Heart right ventricle (tissue), 16 donors: Measurements from ENCODE around the gene SRMS. TPM values are rescaled to one million over a fixed set of nuclear protein-coding genes. Genes with fewer than 3 reads are reported as not detected.
"Not testable (repeated sequence)": the region's sequence is repeated elsewhere in the genome, so short reads cannot be mapped to it uniquely, and the experiment has no call there.

Experiments
- ATAC-seq, 8 donors: fragments of 200-7000 bp; cut with Tn5 transposase; one replicate each; pipeline ENCODE4 v1.9.1; 2020; ENCODE audit warnings: mild to moderate bottlenecking in 8 of 8, moderate library complexity in 8 of 8, moderate number of reproducible peaks in 1 of 8
- DNase-seq, 2 donors: peaks; one replicate each; pipeline ENCODE4 v3.0.0-alpha.2; 2020
- H3K27ac ChIP-seq, 10 donors: fragments of 200-600 bp; sonication (generic) in 2 of 10; one replicate each; pipeline versions ENCODE4 v1.5.0 to v1.8.0; 2020 to 2022; ENCODE audit warnings: mild to moderate bottlenecking in 3 of 10
- H3K27me3 ChIP-seq, 7 donors: fragments of 200-600 bp; one replicate each; pipeline ENCODE4 v1.8.0; 2021 to 2022; ENCODE audit warnings: mild to moderate bottlenecking in 2 of 7
- H3K36me3 ChIP-seq, 9 donors: fragments of 200-600 bp; sonication (generic) in 1 of 9; one replicate each; pipeline versions ENCODE4 v1.5.0 to v1.8.0; 2020 to 2022; ENCODE audit warnings: mild to moderate bottlenecking in 2 of 9
- H3K4me1 ChIP-seq, 9 donors: fragments of 200-600 bp; sonication (generic) in 1 of 9; one replicate each; pipeline versions ENCODE4 v1.5.0 to v1.8.0; 2020 to 2022; ENCODE audit warnings: mild to moderate bottlenecking in 4 of 9
- H3K4me3 ChIP-seq, 10 donors: fragments of 200-600 bp; sonication (generic) in 2 of 10; one replicate each; pipeline versions ENCODE4 v1.5.0 to v1.8.0; 2020 to 2022; ENCODE audit warnings: mild to moderate bottlenecking in 7 of 10, moderate library complexity in 2 of 10
- H3K9me3 ChIP-seq, 11 donors: fragments of 200-600 bp in 10 of 11; sonication (generic) in 2 of 11; one replicate each; pipeline versions ENCODE4 v1.5.0 to v1.8.0; 2013 to 2022; ENCODE audit warnings: mild to moderate bottlenecking in 2 of 11, control low read depth in 1 of 11, moderate library complexity in 1 of 11
- CTCF ChIP-seq, 9 donors: fragments of 200-600 bp; sonication (generic) in 2 of 9; IDR thresholded peaks; one replicate each; pipeline versions ENCODE4 v1.5.0 to v1.8.0; 2021 to 2022; ENCODE audit warnings: antibody characterized with exemption in 9 of 9, mild to moderate bottlenecking in 5 of 9, moderate library complexity in 1 of 9
- WGBS, 2 donors: extraction: QIAGEN DNeasy Blood & Tissue Kit; methylation state at CpG; one replicate each; pipeline ENCODE4 v1.1.7; 2013; ENCODE audit warnings: inconsistent platforms in 1 of 2; 5-methylcytosine and 5-hydroxymethylcytosine counted together
- intact Hi-C, 10 donors: fragments of 100-400 bp; cut with DNase I; formaldehyde crosslinking; loops; one replicate each; pipeline versions ENCODE4 v1.11.1 to v1.14.2; 2022
- polyA plus RNA-seq, 2 donors: library from polyadenylated mRNA; stranded (reverse); fragments of 200-250 nt; gene quantifications; one replicate each; pipeline ENCODE4 v1.2.3, GENCODE V29; 2013
- total RNA-seq, 10 donors: library from RNA; stranded (reverse); fragmentation: NEBNext Ultra II Directional in 3 of 10; extraction: Animal tissue kit (Norgen Biotek cat#: 25700) in 3 of 10; gene quantifications; one replicate each; pipeline versions ENCODE4 v1.2.1 to v1.2.4, GENCODE V29; 2021 to 2023
- donor health status: Arrhythmogenic right ventricular cardiomyopathy.
- donor health status: ischemic (EF 13 %, LVEDD 7.1; RV severe dilation, severe dysfunction).
- donor health status: healthy with polysubstance abuse.
- donor health status: DM: no; HTN: yes; CAD: no.
- donor health status: DM: no; HTN: no; CAD: no.
- donor health status: ischemic (EF 25% LVEDD 6.9; RV normal size, moderate dysfunction).
- donor health status: ischemic (EF 25% LVEDD 5.7; RV mildly dilated, moderate dysfunction).
- donor health status: healthy.
- donor health status: DM: yes; HTN: yes; CAD: no.
- donor health status: Ischemic cardiomyopathy.
- donor health status: ischemic (EF 35%, LVEDD 5.7; RV mildly dilated, moderate dysfunction).
- donor health status: nonischemic (EF 11% LVEDD 7.7; RV severe dilation, severe dysfunction).
- donor health status: DM: yes; HTN: yes; CAD: no.
- donor health status: PGD.
- donor health status: ischemic (EF 29% LVEDD 5.4; RV normal size, mild dysfunction).
- donor health status: nonischemic (EF 23%, LVEDD 6.1; RV moderate dilation, normal function).

The SRMS gene
- total and polyA plus RNA-seq, 12 donors = not detected

DNA sequence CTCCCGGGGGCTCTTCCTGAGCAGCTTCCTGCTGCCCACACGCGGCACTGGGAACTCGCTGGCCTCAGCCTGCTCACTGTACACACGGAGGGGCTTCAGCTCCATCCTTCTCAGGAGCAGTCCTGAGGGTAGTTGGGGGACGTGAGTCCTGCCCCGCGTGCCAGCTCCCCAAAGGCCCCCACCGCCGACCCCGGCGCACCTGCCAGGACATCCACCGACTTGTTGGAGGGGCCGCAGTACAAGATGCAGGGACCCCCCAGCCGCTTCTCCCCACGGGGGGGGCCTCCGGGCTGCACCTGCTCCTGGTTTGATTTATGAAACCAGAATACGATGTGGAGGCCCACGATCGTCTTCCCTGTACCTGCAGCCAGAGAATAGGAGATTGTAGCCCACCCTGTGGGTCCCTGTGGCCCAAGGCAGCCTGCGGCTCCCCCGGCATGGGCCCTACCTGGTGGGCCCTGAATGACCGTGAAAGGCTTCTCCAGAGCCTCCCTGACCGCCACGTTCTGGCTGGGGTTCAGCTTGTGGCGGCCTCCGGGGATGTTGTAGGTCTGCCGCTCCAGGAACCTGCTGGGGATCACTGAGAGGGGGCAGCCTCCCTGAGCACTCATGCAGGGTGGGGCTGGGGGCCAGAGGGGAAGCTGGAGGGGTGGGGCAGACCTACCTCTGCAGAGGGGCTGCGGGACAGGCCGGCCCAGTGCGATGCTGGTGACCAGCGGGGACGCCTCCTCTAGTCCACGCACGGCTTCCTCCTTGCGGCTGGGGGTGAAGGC is 14.3 kb upstream of the SRMS start:
- peaks cover 6 to 89% (median 57%) of the 10 kb centered on the region in 9 donors for H3K36me3 ChIP-seq
- DNase-seq (no peak), ATAC-seq (no peak)
- no peak overlapping the region for H3K27ac ChIP-seq
- intact Hi-C loops = no loop called here
- H3K27me3 ChIP-seq = peaks cover 0 to 16% (median 0%) of the 10 kb centered on the region in 7 donors
- 89 to 94% methylated on average over 36 of the region's 36 CpGs for whole genome bisulfite sequencing, 2 donors
- no peak overlapping the region for H3K4me3 ChIP-seq
- TF ChIP-seq CTCF (IDR thresholded peaks at IDR 0.05) = no peak
- H3K4me1 ChIP-seq = peaks cover 0 to 1% (median 0%) of the 10 kb centered on the region in 9 donors
- H3K9me3 ChIP-seq = no peaks in the 10 kb centered on the region

GRCh38 chr20:63560856-63561609 is 13.5 kb upstream of the SRMS start:
- peaks cover 0 to 15% (median 0%) of the 10 kb centered on the region in 7 donors for H3K27me3 ChIP-seq
- DNase-seq (no peak), ATAC-seq (no peak)
- intact Hi-C loops = no loop called here
- no peak overlapping the region for H3K4me3 ChIP-seq
- peaks cover 6 to 82% (median 55%) of the 10 kb centered on the region in 9 donors for H3K36me3 ChIP-seq
- H3K4me1 ChIP-seq = no peaks in the 10 kb centered on the region
- H3K9me3 ChIP-seq = no peaks in the 10 kb centered on the region
- no peak for TF ChIP-seq CTCF (IDR thresholded peaks at IDR 0.05)
- 94% methylated on average over 26 of the region's 26 CpGs for WGBS, 2 donors
- no peak overlapping the region for H3K27ac ChIP-seq

- H3K27me3 ChIP-seq = peaks cover 0 to 9% (median 0%) of the 10 kb centered on the region in 7 donors
- intact Hi-C loops = no loop called here
- H3K36me3 ChIP-seq = peaks cover 6 to 76% (median 51%) of the 10 kb centered on the region in 9 donors
- WGBS, 2 donors = 96 to 97% methylated on average over 16 of the region's 16 CpGs
- DNase-seq = no peak
- H3K4me1 ChIP-seq = no peaks in the 10 kb centered on the region
- H3K27ac ChIP-seq = no peak overlapping the region
- TF ChIP-seq CTCF (IDR thresholded peaks at IDR 0.05) = no peak
- H3K9me3 ChIP-seq = no peaks in the 10 kb centered on the region
- no peak overlapping the region for H3K4me3 ChIP-seq
- ATAC-seq = no peak
Observed at GRCh38 chr20:63560333-63560805, 12.8 kb upstream of the SRMS start.

DNA sequence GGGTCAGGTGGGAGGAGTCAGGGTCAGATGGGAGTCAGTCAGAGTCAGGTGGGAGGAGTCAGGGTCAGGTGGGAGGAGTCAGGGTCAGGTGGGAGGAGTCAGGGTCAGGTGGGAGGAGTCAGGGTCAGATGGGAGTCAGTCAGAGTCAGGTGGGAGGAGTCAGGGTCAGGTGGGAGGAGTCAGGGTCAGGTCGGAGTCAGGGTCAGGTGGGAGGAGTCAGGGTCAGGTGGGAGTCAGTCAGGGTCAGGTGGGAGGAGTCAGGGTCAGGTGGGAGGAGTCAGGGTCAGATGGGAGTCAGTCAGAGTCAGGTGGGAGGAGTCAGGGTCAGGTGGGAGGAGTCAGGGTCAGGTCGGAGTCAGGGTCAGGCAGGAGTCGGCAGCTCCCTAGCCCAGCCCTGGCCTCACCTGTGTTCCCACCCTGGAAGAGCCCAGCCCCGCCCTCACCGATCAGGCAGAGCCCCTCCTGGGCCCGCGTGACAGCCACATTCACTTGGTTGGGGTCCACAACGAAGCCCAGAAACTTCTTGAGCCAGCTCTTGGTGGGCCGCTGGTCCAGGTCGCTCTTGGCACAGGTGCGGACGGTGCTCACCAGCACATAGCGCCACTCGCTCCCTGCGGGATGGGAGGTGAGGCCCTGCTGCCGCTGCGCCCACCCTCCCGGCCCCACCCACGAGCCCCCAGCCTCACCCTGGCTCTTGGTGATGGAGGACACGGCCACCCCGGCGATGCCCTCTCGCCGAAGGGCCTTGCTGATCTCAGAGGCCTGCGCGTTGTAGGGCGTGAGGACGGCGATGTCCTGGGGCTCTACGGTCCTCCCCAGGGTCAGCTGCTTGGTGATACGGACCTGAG is 12.2 kb upstream of the SRMS start:
- H3K9me3 ChIP-seq, intact Hi-C loops, H3K27ac ChIP-seq, H3K27me3 ChIP-seq, DNase-seq, H3K4me1 ChIP-seq, H3K4me3 ChIP-seq, ATAC-seq: not testable (repeated sequence)
- 94 to 95% methylated on average over 30 to 31 of the region's 31 CpGs for WGBS, 2 donors
- H3K36me3 ChIP-seq = peaks cover 6 to 69% (median 47%) of the 10 kb centered on the region in 9 donors
